ENCODE measurements around the gene OMP. TPM values are rescaled to one million over a fixed set of nuclear protein-coding genes. Genes with fewer than 3 reads are reported as not detected.

Gene OMP
- total RNA-seq, 6 experiments from 2014 or later, result 1.0 to 4.2 (median 2.0) TPM; not detected in 1

- Histone ChIP-seq H3K4me3 (peak overlapping the region; percentile 40 to 61 (median 60)), H3K27me3 (no peaks in the 10 kb centered on the region), H3K27ac (peak overlapping the region; percentile 63 to 93 (median 88)), H3K36me3 (peaks cover 0 to 23% (median 4%) of the 10 kb centered on the region in 4 donors), H3K4me1 (peaks cover 0 to 47% (median 25%) of the 10 kb centered on the region in 4 donors), H3K9me3 (no peaks in the 10 kb centered on the region)
- WGBS (ENCODE audit: insufficient coverage, low coverage, low lambda C conversion rate, missing lambda C conversion rate), result 2% methylated on average over 7 of the region's 27 CpGs
- TF ChIP-seq POLR2A (IDR thresholded peaks at IDR 0.05) (no peak), CTCF (IDR thresholded peaks at IDR 0.05) (peak; percentile 99 to 100 (median 100))
- intact Hi-C loops (cut with DNase I), result loop anchor here (5.0 to 10.0 kb wide), 3 partner anchors 60 to 427 kb away; no protein-coding TSS in a partner anchor
- DNase-seq (peak; percentile 62 to 75 (median 74)), ATAC-seq (peak; percentile 50 to 60 (median 56))
Measured at GRCh38 chr11:77127235-77127911, 24.7 kb downstream of the OMP start.

GRCh38 chr11:77127920-77128691, 25.5 kb downstream of the OMP start, which contains the start of gene MYO7A:
Gene MYO7A, plus strand, starts transcription at chr11:77128246. Its CDS starts 2,389 bp downstream, at chr11:77130635.
- DNase-seq, result peak; percentile 92 to 96 (median 95)
- no peaks in the 10 kb centered on the region for H3K27me3 ChIP-seq
- H3K27ac ChIP-seq, result peak within 1 kb of the TSS; percentile 63 to 93 (median 88)
- peaks cover 0 to 50% (median 27%) of the 10 kb centered on the region in 4 donors for H3K4me1 ChIP-seq
- 3% methylated on average over 8 of the region's 20 CpGs for WGBS (ENCODE audit: insufficient coverage, low coverage, low lambda C conversion rate, missing lambda C conversion rate)
- H3K4me3 ChIP-seq, result peak within 1 kb of the TSS; percentile 40 to 61 (median 60)
- H3K36me3 ChIP-seq, result peaks cover 0 to 16% (median under 1%) of the 10 kb centered on the region in 4 donors
- no peaks in the 10 kb centered on the region for H3K9me3 ChIP-seq
- TF ChIP-seq POLR2A (IDR thresholded peaks at IDR 0.05), result peak; percentile 78
- no peak for TF ChIP-seq CTCF (IDR thresholded peaks at IDR 0.05)
- intact Hi-C loops (cut with DNase I), result loop anchor here (5.0 to 10.0 kb wide), 3 partner anchors 59 to 427 kb away; no protein-coding TSS in a partner anchor
- peak; percentile 74 to 88 (median 78) for ATAC-seq

GRCh38 chr11:77129069-77129841, 26.6 kb downstream of the OMP start:
- peaks cover 0 to 51% (median 27%) of the 10 kb centered on the region in 4 donors for H3K4me1 ChIP-seq
- no peak for ATAC-seq
- intact Hi-C loops (cut with DNase I), result loop anchor here (5.0 to 10.0 kb wide), 3 partner anchors 58 to 426 kb away; no protein-coding TSS in a partner anchor

More at GRCh38 chr11:77129069-77129841, 26.6 kb downstream of the OMP start:
- H3K4me3 ChIP-seq, result peak overlapping the region in 2 of 3 donors; percentile 60 to 61
- no peak for TF ChIP-seq CTCF (IDR thresholded peaks at IDR 0.05)
- no peak for TF ChIP-seq POLR2A (IDR thresholded peaks at IDR 0.05)
- H3K36me3 ChIP-seq, result peaks cover 0 to 6% (median 0%) of the 10 kb centered on the region in 4 donors
- peak overlapping the region; percentile 63 to 93 (median 88) for H3K27ac ChIP-seq
- 40% methylated on average over 6 of the region's 11 CpGs for WGBS (ENCODE audit: insufficient coverage, low coverage, low lambda C conversion rate, missing lambda C conversion rate)
- DNase-seq, result peak in 1 of 3 donors; percentile 53
- H3K27me3 ChIP-seq, result no peaks in the 10 kb centered on the region
- no peaks in the 10 kb centered on the region for H3K9me3 ChIP-seq
